NCI-H82 (cell line): ENCODE measurements around the gene EYA2.

Source experiments
- DNase-seq: peaks from one replicate; lab custom pipeline; 2025; lab: John Stamatoyannopoulos, UW

EYA2 gene

GRCh38 chr20:47036091-47036870, 141.6 kb downstream of the EYA2 start:
- DNase-seq = no peak

DNA sequence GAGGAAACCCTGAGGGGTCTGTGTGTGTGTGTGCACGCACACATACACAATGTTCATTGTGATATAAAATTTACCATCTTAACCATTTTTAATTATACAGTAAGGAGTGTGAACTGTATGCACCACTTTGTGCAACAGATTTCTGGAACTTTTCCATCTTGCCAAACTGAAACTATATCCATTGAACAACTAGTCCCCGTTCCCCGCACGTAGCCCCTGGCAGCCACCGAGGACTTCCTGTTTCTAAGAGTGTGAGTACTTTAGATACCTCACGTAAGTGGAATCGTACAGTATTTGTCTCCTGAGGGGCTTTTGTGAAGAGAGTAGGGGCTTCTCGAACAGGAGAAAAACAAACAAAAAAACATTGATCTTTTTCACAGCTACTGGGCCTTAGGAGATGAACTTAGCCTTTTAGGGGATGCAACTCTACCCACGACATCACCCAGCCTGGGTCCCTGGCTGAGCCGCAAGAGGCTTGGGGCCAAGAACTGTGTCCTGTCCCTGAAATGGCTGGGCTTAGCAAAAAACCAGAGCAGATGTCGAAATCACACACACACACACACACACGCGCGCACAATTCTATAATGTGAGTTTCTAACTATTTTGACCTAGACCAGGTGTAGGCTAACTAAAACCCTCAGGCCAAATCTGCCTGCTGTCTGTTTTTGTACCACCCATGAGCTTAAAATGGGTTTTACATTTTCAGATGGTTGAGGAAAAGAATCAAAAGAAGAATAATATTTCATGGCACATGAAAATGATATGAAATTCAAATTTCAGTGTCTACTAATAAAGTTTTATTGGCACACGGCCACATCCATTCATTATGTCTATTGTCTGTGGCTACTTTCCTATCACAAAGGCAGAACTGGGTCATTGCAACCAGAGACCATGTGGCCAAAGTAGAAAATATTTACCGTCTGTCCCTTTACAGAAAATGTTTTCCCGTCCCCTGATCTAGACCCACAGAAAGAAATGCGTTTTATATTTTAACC, 144.2 kb downstream of the EYA2 start:
- DNase-seq = no peak

DNA sequence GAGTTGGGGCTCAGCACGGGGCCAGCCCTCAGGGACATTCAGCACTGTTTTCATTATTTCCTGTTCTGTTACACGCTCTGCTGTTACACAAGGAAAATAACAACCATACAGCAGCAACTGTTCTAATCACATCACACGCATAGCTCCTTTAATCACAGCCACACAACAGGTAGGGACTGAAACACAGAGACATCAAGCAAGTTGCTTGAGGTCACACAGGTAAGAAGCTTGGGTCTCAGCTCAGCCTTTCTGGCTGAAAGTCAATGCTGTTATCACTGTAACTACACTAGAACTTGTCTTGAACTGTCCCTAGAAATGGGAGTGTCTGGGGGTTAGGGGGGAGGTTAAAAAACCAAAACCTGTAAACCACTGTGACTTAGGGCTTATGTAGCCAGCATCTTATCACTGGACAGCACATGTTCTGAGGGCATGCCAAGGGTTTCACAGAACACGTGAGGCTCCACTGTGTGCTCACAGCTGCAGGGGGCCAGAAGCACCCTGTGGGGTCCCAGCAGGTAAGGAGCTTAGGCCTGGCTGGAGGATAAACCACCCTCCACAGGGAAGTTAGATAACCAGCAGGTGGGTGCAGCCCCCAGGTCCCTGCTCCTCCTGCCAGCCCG, 146.0 kb downstream of the EYA2 start:
- DNase-seq = no peak

GRCh38 chr20:47041396-47041899, 146.8 kb downstream of the EYA2 start:
- DNase-seq = no peak

DNA sequence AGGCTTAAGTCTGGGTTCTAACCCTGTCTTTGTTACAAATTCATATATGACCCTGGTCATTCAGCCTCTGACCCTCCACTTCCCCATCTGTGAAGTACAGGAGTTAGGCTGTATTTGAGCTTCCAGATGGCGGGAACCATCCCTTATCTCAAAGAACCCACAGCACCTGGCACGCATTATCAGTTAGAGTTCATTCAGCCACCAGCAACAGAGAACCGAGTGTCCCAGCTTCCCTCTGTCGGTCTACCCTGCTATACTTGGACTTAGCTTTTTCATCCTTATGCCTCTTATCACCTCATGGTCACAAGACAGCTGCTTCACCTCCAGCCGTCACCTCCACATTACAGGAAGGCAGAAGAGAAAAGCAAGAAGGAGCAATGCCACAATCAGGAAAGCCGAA, 147.8 kb downstream of the EYA2 start:
- DNase-seq = no peak

GRCh38 chr20:47043086-47043485, 148.4 kb downstream of the EYA2 start:
- no peak for DNase-seq

- no peak for DNase-seq
Observed at GRCh38 chr20:47044938-47045337, 150.3 kb downstream of the EYA2 start.

DNA sequence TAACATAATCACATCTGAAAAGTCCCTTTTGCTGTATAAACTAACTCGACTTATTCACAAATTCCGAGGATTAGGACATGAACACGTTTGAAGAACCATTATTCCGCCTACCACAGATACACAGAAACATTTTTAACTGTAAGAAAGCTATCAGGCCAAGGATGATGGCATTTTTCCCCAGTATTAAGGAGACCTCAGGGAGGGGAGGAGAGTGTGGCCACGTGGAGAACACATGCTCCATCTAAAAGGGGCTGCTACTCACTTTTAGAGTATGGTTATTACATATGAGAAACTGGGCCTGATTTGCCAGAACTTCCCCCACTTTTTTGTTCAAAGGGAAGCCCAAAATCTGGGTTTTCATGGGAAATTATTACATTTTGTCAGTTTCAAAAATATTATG, 153.4 kb downstream of the EYA2 start:
- DNase-seq = no peak

- DNase-seq = no peak
Observed at GRCh38 chr20:47049771-47050170, 155.1 kb downstream of the EYA2 start.

DNA sequence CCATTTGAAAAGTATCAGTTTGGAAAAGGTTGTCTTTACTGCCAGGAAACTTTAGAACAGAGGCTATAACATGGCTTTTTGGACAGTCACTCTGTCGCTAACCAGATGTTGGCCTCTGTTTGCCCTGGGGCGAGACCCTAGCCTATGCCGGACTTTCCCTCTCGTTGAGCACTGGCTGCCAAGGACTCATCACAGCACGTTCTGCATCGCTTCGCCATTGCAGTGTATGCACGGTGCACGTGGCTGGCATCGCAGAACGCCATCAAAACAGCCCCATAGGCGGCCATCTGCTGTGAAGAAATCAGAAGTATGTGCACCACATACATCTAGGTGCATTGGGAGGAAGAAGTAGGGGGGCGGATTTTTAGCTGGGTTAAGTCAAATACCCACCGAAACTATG, 156.4 kb downstream of the EYA2 start:
- no peak for DNase-seq

- no peak for DNase-seq
Observed at GRCh38 chr20:47051936-47052526, 157.4 kb downstream of the EYA2 start.

- DNase-seq = no peak
Observed at GRCh38 chr20:47054506-47054905, 159.9 kb downstream of the EYA2 start.

GRCh38 chr20:47054945-47055344, 160.3 kb downstream of the EYA2 start:
- DNase-seq = no peak

- no peak for DNase-seq
Observed at GRCh38 chr20:47055699-47056369, 161.2 kb downstream of the EYA2 start.

DNA sequence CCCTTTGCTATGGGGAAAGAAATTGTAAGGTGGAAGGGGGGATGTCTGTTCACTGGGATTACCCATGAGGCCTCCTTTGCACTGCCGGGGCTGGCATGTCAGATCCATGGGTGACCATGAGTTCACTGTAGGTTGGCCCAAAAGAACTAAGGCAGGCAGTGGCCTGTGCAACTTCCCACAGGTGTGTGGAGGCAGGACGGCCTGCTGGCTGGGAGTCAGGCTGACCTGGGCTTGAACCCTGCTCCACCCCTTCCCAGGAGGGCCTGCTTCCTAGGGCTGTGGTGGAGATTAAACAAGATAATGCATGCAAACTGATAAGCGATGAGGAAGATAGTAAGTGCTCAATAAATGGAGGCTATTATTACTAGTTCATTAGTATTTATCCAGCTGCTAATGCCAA, 163.0 kb downstream of the EYA2 start:
- DNase-seq = no peak

DNA sequence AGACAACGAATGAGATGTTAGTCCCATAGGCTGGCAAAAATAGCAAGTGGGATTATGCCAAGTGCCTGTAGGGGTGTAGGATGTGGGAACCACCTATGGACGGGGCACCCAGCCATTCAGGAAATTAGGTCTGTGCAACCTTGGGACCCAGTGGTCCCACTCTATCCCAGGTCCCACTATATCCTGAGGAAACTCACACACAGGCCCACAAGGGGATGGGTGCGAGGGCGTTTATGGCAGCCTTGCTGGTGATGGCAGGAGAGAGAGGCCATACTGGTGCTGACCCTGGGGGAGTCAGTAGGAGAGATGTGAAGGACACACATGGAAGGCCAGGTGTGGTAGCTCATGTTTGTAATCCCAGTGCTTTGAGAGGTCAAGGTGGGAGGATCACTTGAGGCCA, 163.6 kb downstream of the EYA2 start:
- DNase-seq = no peak

- DNase-seq = no peak
Observed at GRCh38 chr20:47059536-47059935, 164.9 kb downstream of the EYA2 start.

DNA sequence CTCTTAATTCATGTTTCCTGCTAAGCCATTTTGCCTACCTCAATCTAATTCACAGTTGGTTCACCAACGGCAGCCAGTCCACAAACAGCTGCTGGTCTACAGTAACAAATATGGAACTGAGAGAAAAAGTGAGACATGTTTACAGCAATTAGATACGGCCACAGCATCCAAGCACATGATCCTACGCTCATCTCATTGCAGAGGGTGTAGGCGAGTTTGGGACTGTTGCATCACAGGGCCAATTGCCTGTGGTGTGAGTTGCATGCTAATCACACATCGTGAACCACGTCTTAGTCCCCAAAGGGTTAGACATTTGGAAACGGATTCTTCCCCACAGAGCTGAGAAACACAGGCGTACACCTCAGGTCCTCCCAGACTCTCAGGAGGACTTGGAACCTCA, 166.9 kb downstream of the EYA2 start:
- no peak for DNase-seq

DNA sequence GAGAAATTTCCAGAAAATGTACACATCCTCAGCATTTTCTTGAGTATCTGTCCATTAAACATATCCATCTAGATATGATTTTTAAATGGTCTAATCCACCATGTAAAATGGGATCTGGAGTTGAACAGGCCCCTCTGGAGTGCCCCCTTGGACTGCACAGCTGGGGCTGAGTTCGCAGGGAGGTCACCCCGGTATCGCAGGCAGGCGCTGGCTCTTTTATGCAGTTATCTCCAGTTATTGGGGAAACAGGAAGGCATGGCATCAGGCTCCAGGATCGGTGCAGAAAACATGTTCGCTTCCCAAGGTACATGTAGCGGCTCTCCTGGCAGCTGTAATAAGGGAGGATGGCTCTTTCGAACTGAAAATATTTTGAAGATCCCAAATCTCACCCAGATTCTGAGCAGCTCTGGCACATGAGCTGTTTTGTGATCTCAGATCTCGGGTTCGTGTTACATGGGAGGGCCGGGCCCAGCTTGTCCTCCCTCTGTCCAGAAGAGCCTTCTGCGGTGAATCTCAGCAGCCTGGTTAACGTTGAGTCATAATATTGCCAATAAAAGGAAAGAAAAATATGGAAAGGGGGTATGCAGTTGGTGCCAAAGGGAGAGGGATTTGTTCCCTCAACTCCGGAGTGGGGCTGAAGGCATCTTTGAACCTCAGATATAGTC, 167.7 kb downstream of the EYA2 start:
- DNase-seq = no peak

- DNase-seq = no peak
Observed at GRCh38 chr20:47063407-47063806, 168.8 kb downstream of the EYA2 start.

- DNase-seq = no peak
Observed at GRCh38 chr20:47063808-47064207, 169.2 kb downstream of the EYA2 start.
